Ascending aorta (tissue), 2 donors: Measurements from ENCODE around the gene EXOC3. TPM values are rescaled to one million over a fixed set of nuclear protein-coding genes. Genes with fewer than 3 reads are reported as not detected.
A peak's percentile ranks its signal among the peaks of the same experiment; 100 is the strongest.

Source experiments
- DNase-seq, 2 donors: peaks; one replicate each; pipeline ENCODE4 v3.0.0-alpha.2; 2019; ENCODE audit warnings: low spot score in 2 of 2
- H3K27ac ChIP-seq, 2 donors: fragments of 200-600 bp; sonication (generic); one replicate each; pipeline ENCODE4 v1.5.1; 2016 to 2017; ENCODE audit warnings: mild to moderate bottlenecking in 1 of 2
- H3K27me3 ChIP-seq: fragments of 200-600 bp; sonication (generic); one replicate; pipeline ENCODE4 v1.5.1; 2017
- H3K36me3 ChIP-seq, 2 donors: fragments of 200-600 bp; sonication (generic); one replicate each; pipeline ENCODE4 v1.5.1; 2016
- H3K4me1 ChIP-seq, 2 donors: fragments of 200-600 bp; sonication (generic); one replicate each; pipeline ENCODE4 v1.5.1; 2016 to 2017; ENCODE audit warnings: mild to moderate bottlenecking in 1 of 2
- H3K4me3 ChIP-seq, 2 donors: fragments of 200-600 bp; sonication (generic); one replicate each; pipeline ENCODE4 v1.5.1; 2016 to 2017; ENCODE audit warnings: mild to moderate bottlenecking in 1 of 2
- H3K9me3 ChIP-seq, 2 donors: fragments of 200-600 bp; sonication (generic); one replicate each; pipeline ENCODE4 v1.5.1; 2016
- intact Hi-C: fragments of 100-400 bp; cut with DNase I; formaldehyde crosslinking; loops from one replicate; pipeline ENCODE4 v1.15.1; 2023
- total RNA-seq: library from RNA; depleted of rRNA; stranded (reverse); fragments of >200 nt; gene quantifications from one replicate; pipeline ENCODE4 v1.1.0, GENCODE V29; 2016
- TF ChIP-seq, protein P1 (sequence below), 3 experiments: fragments of 200-600 bp in 2 of 3; fragments of 450-650 bp in 1 of 3; sonication (generic) in 2 of 3; IDR thresholded peaks; one replicate each; pipeline ENCODE4 v1.5.1; 2016 to 2019; ENCODE audit warnings: antibody characterized with exemption in 3 of 3, mild to moderate bottlenecking in 1 of 3, moderate library complexity in 1 of 3

Gene EXOC3
- total RNA-seq, 1 donor from 2014 or later = 56.7 TPM

DNA sequence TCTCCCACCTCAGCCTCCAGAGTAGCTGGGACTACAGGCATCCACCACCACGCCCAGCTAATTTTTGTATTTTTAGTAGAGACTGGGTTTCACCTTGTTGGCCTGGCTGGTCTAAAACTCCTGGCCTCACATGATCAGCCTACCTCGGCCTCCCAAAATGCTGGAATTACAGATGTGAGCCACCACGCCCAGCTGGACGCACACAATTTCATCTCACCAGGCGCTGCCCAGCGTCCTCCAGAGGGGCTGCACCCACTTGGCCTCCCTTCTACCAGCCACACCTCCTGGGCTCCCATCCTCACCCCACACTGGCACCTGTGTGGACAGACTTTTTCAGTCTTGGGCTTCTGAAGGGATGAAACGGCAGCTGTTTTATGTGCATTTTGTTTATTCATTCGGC is 3.8 kb upstream of the EXOC3 start:
- DNase-seq = peak in 1 of 2 donors; percentile 47
- Histone ChIP-seq H3K4me1 (peaks cover 9 to 12% of the 10 kb centered on the region in 2 donors), H3K4me3 (no peak overlapping the region), H3K36me3 (no peaks in the 10 kb centered on the region), H3K9me3 (no peaks in the 10 kb centered on the region), H3K27me3 (no peaks in the 10 kb centered on the region), H3K27ac (no peak overlapping the region)
- intact Hi-C loops = no loop called here
- TF ChIP-seq, protein P1, sequence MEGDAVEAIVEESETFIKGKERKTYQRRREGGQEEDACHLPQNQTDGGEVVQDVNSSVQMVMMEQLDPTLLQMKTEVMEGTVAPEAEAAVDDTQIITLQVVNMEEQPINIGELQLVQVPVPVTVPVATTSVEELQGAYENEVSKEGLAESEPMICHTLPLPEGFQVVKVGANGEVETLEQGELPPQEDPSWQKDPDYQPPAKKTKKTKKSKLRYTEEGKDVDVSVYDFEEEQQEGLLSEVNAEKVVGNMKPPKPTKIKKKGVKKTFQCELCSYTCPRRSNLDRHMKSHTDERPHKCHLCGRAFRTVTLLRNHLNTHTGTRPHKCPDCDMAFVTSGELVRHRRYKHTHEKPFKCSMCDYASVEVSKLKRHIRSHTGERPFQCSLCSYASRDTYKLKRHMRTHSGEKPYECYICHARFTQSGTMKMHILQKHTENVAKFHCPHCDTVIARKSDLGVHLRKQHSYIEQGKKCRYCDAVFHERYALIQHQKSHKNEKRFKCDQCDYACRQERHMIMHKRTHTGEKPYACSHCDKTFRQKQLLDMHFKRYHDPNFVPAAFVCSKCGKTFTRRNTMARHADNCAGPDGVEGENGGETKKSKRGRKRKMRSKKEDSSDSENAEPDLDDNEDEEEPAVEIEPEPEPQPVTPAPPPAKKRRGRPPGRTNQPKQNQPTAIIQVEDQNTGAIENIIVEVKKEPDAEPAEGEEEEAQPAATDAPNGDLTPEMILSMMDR (IDR thresholded peaks at IDR 0.05) = no peak

DNA sequence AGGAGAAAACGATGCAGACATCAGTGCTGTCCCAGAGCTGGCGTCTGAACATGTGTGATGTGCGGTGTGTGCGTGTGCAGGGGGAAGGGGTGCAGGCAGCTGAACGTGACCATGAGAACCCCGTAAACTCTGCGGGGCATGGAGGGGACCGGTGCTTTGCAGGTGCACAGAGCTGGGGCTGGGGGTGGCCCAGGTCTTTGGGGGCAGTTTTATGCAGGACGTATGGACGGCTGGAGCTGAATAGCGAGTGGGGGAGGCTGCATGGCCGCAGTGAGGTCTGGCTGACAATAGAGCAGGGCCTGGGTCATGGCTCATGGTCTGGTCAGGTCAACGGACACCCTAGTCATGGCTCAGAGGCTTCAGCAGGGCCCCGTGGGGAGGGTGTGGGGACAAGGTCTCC is 3.3 kb upstream of the EXOC3 start:
- Histone ChIP-seq H3K9me3 (no peaks in the 10 kb centered on the region), H3K4me1 (peaks cover 12% of the 10 kb centered on the region in 2 donors), H3K4me3 (no peak overlapping the region), H3K27me3 (no peaks in the 10 kb centered on the region), H3K36me3 (no peaks in the 10 kb centered on the region), H3K27ac (no peak overlapping the region)
- TF ChIP-seq, protein P1 (IDR thresholded peaks at IDR 0.05) = no peak
- peak in 1 of 2 donors; percentile 57 for DNase-seq
- intact Hi-C loops = loop anchor here (5.0 to 10.0 kb wide), 3 partner anchors 165 to 222 kb away; partner anchors contain the start of genes CCDC127, CEP72, PDCD6 and SDHA

DNA sequence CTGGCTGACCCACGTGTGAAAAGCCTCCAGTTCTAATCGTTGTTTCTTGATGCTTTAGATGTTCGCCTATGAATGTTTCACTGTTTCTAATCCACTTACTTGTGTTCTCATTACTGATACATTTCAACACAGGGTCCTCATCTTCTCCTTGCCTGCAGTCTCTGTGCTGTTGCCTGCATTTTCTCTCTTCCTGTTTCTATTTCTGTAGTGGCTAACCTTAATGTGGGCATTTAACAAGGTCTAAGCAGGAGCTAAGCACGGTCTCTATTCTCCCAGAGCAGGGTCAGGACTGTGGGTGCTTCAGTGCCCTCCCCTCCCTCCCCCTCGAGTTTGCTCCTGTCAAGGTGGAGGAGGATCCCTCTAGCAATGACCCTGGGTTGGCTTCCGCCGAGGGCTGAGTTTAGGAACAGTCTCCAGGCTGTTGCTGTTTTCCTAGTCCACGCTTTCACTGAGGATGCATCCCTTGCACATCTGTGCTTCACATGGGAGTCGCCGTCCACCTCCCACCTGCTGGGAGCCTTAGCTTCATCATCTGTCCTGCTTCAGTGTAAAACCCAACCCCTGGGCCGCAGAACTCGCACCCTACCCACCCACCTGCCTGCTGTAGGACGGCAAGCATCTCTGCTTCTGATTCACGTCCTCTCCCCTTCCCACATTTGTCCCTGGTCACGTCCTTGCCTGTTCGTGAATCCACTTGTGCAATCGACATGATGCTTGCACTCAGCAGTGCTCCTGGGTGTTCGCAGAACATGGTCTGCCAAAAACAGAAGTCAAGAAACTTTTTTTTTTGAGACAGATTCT is 2.4 kb upstream of the EXOC3 start:
- peaks cover 12% of the 10 kb centered on the region in 2 donors for H3K4me1 ChIP-seq
- intact Hi-C loops = loop anchor here (5.0 to 10.0 kb wide), 3 partner anchors 166 to 223 kb away; partner anchors contain the start of genes CCDC127, CEP72, PDCD6 and SDHA
- no peaks in the 10 kb centered on the region for H3K27me3 ChIP-seq
- H3K4me3 ChIP-seq = no peak overlapping the region
- peak in 1 of 2 donors; percentile 58 for DNase-seq
- H3K9me3 ChIP-seq = no peaks in the 10 kb centered on the region
- no peaks in the 10 kb centered on the region for H3K36me3 ChIP-seq
- TF ChIP-seq, protein P1 (IDR thresholded peaks at IDR 0.05) = no peak
- no peak overlapping the region for H3K27ac ChIP-seq

DNA sequence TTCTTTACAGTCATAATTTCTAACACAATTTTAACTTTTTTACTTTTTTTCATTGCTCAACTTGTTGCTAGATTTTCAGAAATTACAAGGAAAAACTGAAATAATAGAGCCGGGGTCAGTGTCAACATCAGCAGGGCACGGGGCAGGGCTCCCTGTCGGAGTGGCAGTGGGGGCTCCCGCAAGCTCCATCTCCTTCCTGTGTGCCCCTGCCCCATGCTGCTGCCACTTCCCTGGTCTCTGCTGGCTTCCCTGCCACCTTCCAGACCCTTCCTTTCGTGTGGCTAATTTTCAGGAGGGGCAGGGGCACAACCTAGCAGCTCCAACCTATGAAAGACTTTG is 1.0 kb upstream of the EXOC3 start:
- no peaks in the 10 kb centered on the region for H3K9me3 ChIP-seq
- intact Hi-C loops = loop anchor here (1.0 to 10.0 kb wide), 4 partner anchors 31 to 225 kb away; partner anchors contain the start of genes CCDC127, CEP72, PDCD6 and SDHA
- H3K27me3 ChIP-seq = no peaks in the 10 kb centered on the region
- H3K36me3 ChIP-seq = peaks cover 5 to 11% of the 10 kb centered on the region in 2 donors
- no peak overlapping the region for H3K27ac ChIP-seq
- peak overlapping the region; percentile 71 to 92 for H3K4me3 ChIP-seq
- peaks cover 12% of the 10 kb centered on the region in 2 donors for H3K4me1 ChIP-seq
- DNase-seq = no peak
- TF ChIP-seq, protein P1 (IDR thresholded peaks at IDR 0.05) = no peak

DNA sequence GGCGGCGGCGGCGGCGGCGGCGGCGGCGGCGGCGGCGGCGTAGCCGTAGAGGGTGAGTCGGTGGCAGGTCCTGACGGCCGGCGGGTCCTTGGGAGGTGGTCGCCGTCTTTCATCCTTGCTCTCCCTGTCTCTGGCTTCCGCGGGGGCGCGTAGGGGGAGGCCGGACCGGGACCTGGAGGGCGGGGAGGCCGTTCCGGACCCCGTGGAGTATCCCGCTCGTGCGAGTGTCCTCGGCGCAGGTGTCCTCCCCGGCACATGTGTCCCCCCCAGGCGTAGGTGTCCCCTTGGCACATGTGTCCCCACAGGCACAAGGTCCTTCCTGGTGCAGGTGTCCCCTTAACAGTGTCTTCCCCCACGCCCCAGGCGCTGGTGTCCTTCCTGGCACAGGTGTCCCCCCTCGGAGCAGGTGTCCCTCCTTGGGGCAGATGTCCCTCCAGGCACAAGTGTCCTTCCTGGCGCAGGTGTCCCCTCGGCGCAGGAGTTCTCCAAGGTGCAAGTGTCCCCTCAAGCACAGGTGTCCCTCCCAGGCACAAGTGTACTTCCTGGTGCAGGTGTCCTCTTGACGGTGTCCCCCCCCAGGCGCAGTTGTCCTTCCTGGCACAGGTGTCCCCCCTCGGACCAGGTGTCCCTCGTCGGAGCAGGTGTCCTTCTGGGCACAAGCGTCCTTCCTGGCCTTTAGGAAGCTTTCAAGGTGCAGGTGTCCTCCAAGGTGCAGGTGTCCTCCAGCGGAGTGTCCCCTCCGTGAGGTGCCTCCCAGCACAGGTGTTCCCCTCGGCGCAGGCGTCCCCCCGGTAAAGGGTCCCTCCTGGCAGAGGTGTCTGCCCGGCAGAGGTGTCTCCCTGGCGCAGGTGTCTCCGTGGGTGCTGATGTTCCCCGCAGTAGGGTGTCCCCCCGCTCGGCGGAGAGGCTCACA is 519 bp downstream of the EXOC3 start:
- TF ChIP-seq, protein P1 (IDR thresholded peaks at IDR 0.05) = no peak
- Histone ChIP-seq H3K9me3 (no peaks in the 10 kb centered on the region), H3K27me3 (no peaks in the 10 kb centered on the region), H3K27ac (peak overlapping the region; percentile 76), H3K4me1 (peaks cover 12% of the 10 kb centered on the region in 2 donors), H3K36me3 (peaks cover 20 to 26% of the 10 kb centered on the region in 2 donors), H3K4me3 (peak overlapping the region; percentile 71 to 92)
- intact Hi-C loops = loop anchor here (5.0 to 10.0 kb wide), 3 partner anchors 169 to 226 kb away; partner anchors contain the start of genes CCDC127, CEP72, PDCD6 and SDHA
- peak in 1 of 2 donors; percentile 60 for DNase-seq
